ENCODE measurements around the gene BIN1.

Gene BIN1

DNA sequence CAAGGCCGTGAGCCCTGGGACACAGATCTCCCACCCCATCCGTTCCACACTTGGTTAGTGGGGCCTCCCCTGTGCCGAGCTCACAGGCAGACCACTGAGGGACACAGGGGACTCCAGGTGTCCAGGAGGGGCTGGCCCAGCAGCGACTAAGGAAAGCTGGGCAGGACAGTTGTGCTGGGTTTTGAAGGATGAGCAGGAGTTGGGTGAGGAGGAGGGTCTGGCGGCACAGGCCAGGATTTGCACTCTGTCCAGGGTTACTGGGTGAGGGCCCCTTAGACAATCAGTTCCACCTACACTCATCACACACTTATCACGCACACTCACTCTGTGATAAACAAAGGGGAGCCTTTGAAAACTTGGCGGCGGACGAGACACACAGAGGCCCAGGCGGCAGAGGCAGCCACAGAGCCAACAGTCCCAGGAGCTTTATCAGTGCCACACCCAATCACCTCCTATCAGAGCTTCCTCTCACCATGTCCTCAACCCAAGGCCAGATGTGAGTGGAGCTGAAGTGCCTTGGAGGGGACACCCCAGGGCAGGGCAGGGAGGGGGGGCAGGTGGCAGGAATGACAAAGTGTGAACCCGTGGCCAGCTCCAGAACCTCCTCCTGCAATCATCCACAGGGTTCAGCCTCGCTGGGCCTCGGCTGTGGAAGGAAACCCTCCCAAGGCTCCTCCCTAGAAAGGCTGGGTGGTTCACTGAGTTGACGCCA is 26.6 kb downstream of the BIN1 start:
- ATAC-seq (peak; percentile 66), DNase-seq (peak; percentile 33 to 79)
- H3K9me3 Mint-ChIP-seq = no peaks in the 10 kb centered on the region
- peaks cover 96% of the 10 kb centered on the region for H3K4me1 Mint-ChIP-seq
- peak overlapping the region; percentile 94 to 97 for H3K27ac Mint-ChIP-seq
- H3K27me3 Mint-ChIP-seq = no peaks in the 10 kb centered on the region
- H3K4me3 Mint-ChIP-seq = peak overlapping the region; percentile 91 to 96

DNA sequence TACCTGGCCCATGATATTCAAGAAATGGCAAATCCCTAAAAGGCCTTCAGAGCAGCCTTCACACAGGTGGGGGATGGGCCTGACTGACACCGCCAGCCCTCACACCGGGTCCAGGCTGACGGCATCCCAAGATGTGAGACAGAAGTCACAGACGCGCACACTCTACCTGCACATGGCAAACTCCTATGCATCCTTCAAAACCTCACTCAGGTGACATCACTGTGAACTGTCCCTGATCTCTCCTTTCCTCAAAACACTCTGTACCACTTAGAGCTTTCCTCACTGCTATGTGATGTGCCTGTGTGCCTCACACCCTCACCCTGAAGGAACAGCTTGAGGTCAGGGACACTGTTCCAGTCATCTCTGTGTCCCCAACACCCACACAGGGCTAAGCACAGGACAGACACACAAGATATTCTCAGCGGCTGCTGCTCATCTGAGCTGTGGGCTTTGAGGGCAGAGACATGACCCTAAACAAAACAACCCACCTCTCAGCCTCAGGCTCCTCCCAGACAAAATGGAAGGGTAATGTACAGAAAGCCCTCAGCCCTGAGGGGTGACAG is 27.5 kb downstream of the BIN1 start:
- Mint-ChIP-seq H3K27ac (peak overlapping the region; percentile 47 to 87), H3K27me3 (no peaks in the 10 kb centered on the region), H3K4me1 (peaks cover 96% of the 10 kb centered on the region), H3K4me3 (peak overlapping the region; percentile 91 to 96), H3K9me3 (no peaks in the 10 kb centered on the region)
- ATAC-seq (peak; percentile 6), DNase-seq (peak in 1 of 2 donors; percentile 51)

DNA sequence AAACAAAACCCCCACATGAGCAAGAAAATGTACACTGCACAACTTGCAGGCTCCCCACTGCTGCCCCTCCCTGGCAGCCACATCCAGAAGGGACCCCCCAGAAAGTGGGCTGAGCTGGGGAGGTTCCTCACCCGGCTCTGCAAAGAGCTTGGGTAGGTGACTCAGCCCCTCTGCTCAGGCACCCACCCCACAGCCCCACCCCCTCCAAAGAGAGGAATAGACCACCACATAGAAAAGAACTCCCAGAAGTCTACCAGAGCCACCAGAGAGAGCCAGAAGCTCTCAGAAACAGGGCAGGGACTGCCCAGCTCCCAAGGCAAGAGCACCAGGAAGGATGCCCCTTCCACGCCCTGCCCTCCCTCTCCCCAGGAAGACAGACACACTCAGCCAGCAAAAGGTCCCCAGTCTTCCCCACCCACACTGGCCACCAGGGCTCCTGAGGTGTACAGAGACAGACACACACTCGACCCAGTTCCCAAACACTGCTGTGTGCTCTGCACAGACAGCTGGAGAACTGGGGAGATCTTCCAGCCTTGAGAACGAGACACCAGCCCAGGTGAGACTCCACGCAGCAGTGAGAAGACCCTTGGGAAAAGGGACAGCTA is 28.2 kb downstream of the BIN1 start:
- Mint-ChIP-seq H3K4me3 (peak overlapping the region; percentile 91 to 96), H3K4me1 (peaks cover 96% of the 10 kb centered on the region)
- no peak for ATAC-seq

DNA sequence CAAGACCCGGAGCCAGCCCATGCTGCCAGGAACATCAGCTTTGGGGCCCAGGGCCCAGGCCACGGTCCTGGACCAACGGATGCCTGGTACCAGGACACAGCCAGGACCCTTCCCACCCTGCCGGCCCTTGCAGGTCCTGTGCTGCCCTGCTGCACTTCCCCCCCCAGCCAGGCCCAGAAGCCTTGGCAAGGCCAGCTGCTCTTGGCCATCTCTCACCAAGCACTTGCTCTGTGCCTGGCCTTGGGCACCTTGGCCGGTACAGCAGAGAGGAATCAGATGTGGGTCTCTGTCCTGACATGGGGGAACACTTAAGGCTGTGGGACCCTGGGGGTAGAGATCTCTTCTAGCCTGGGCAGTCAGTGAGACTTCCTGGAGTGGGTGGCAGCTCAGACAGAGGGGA is 28.9 kb downstream of the BIN1 start:
- H3K4me3 Mint-ChIP-seq = peak overlapping the region; percentile 25 to 96
- DNase-seq = no peak
- H3K27me3 Mint-ChIP-seq = no peaks in the 10 kb centered on the region
- peak overlapping the region in 1 of 2 donors; percentile 21 for H3K27ac Mint-ChIP-seq
- ATAC-seq = no peak
- H3K4me1 Mint-ChIP-seq = peaks cover 94% of the 10 kb centered on the region
- H3K9me3 Mint-ChIP-seq = no peaks in the 10 kb centered on the region

More for the DNA sequence above, 28.2 kb downstream of the BIN1 start:
- Mint-ChIP-seq H3K27ac (peak overlapping the region in 1 of 2 donors; percentile 87), H3K9me3 (no peaks in the 10 kb centered on the region), H3K27me3 (no peaks in the 10 kb centered on the region)
- DNase-seq = no peak

DNA sequence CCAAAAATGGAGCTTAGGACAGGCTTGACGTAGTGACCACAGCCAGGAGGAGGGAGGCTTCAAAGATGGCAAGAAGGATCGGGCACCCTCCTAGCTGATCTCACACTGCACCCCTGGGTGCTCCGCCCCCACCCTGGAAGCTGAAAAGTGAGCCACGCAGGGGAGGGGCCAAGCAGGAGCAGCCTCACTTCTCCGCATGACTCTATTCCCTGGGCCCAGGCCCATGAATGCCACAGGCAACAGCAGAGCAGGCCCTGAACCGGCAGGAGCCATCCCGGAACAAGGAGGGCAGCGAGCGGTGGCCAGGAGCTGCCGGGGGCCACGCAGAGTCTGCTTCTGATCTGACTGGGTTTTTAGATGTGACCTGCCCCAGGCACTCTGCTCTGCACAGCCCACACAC is 30.0 kb downstream of the BIN1 start:
- H3K4me1 Mint-ChIP-seq = peaks cover 94% of the 10 kb centered on the region
- H3K27ac Mint-ChIP-seq = peak overlapping the region; percentile 21 to 87

DNA sequence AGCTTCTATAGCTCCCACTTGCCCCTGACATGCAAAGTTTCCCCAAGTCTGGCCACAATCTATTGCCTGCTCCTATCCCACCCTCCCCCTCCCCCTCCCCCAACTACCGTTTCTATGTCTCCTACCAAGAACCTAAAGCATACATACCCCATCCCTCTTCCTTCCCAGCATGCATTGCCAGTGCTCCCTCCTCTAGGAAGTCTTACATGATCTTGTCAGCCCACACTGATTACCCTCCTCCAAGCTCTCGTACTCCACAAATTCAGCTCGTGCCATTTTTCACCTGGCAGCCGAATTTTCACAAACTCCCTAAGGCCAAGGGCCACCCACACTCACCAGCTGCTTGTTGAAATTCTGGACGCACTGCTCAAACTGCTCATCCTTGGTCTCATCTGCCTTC is 30.7 kb downstream of the BIN1 start:
- ATAC-seq (no peak), DNase-seq (no peak)
- Mint-ChIP-seq H3K4me1 (peaks cover 90% of the 10 kb centered on the region), H3K27ac (peak overlapping the region; percentile 78 to 85), H3K4me3 (no peak overlapping the region), H3K9me3 (no peaks in the 10 kb centered on the region), H3K27me3 (no peaks in the 10 kb centered on the region)

More for the DNA sequence above, 30.0 kb downstream of the BIN1 start:
- ATAC-seq (no peak), DNase-seq (no peak)
- Mint-ChIP-seq H3K27me3 (no peaks in the 10 kb centered on the region), H3K4me3 (peak overlapping the region in 1 of 2 donors; percentile 12), H3K9me3 (no peaks in the 10 kb centered on the region)

DNA sequence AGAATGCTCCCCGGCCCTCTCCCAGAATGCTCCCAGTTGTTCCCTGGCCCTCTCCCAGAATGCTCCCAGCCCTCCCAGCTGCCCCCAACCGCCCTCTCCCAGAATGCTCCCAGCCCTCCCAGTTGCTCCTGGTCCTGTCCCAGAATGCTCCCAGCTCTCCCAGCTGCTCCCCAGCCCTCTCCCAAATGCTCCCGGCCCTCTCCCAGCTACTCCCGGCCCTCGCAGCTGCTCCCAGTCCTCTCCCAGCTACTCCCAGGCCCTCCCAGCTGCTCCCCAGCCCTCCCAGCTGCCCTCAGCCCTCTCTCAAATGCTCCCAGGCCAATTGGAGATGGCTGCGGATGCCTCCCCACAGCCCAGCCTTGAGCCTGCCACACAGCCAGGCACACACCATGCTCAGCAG is 31.1 kb downstream of the BIN1 start:
- Mint-ChIP-seq H3K4me1 (peaks cover 88% of the 10 kb centered on the region), H3K27ac (peak overlapping the region; percentile 78 to 85), H3K4me3 (no peak overlapping the region), H3K27me3 (no peaks in the 10 kb centered on the region), H3K9me3 (no peaks in the 10 kb centered on the region)
- ATAC-seq (no peak), DNase-seq (no peak)

DNA sequence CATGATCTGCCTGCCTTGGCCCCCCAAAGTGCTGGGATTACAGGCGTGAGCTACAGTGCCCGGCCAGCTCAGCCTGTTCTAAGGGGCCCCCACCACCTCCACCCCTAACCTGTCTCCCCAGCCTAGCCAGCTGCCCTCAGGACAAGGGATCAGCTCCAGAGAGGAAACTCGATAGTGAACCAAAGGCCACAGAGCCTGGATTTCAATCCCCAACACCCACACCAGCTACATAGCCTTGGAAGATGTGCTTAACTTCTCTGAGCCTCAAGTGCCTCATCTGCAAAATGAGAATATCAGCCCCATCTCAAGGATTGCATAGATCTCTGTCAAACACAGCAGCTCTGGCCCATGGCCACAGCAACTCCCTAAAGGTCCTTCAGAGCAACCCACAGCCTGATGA is 32.0 kb downstream of the BIN1 start:
- DNase-seq (no peak), ATAC-seq (no peak)
- peaks cover 89% of the 10 kb centered on the region for H3K4me1 Mint-ChIP-seq
- peak overlapping the region; percentile 48 to 73 for H3K27ac Mint-ChIP-seq
- H3K27me3 Mint-ChIP-seq = no peaks in the 10 kb centered on the region
- H3K4me3 Mint-ChIP-seq = no peak overlapping the region
- no peaks in the 10 kb centered on the region for H3K9me3 Mint-ChIP-seq

DNA sequence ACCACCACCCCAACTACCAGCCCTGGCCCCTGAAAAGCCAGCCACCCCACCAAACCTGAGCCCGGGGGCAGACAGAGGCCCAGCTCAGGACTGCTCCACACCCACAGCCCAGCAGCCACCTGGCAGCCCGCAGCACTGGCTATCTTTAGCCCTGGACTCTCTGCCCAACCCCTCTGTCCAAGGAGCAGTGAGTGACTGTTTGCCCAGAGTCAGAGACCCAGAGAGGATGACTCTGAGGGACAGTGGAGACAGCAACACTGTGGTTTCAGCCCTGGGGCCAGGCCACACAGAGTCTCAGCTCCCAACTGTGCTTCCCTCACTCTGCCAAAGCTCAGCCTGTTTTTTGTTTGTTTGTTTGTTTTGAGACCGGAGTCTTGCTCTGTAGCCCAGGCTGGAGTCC is 32.6 kb downstream of the BIN1 start:
- Mint-ChIP-seq H3K9me3 (no peaks in the 10 kb centered on the region), H3K4me3 (no peak overlapping the region), H3K27ac (peak overlapping the region; percentile 80 to 93), H3K4me1 (peaks cover 89% of the 10 kb centered on the region), H3K27me3 (no peaks in the 10 kb centered on the region)
- DNase-seq (no peak), ATAC-seq (no peak)

DNA sequence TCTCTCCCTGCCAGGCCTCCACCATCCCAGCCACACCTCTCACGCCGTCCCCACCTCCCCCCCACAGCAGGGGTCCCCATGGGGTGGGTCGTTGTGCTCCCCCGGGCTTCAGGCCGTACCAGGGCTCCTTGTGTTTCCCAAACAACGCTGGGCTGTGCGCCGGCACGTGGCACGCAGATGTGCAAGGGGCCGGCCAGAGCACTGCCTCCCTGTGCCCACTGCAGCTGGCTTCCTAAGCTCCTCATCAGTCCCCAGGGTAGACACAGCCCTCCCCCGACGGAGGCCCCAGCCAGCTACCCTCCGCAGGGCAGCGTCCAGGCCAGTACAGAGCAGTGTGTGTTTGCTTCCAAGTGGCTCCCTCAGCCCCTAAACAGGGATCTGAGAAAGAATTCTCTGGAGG is 34.0 kb downstream of the BIN1 start:
- peaks cover 86% of the 10 kb centered on the region for H3K4me1 Mint-ChIP-seq
- DNase-seq (no peak), ATAC-seq (no peak)
- no peaks in the 10 kb centered on the region for H3K27me3 Mint-ChIP-seq
- no peaks in the 10 kb centered on the region for H3K9me3 Mint-ChIP-seq
- no peak overlapping the region for H3K4me3 Mint-ChIP-seq
- no peak overlapping the region for H3K27ac Mint-ChIP-seq

DNA sequence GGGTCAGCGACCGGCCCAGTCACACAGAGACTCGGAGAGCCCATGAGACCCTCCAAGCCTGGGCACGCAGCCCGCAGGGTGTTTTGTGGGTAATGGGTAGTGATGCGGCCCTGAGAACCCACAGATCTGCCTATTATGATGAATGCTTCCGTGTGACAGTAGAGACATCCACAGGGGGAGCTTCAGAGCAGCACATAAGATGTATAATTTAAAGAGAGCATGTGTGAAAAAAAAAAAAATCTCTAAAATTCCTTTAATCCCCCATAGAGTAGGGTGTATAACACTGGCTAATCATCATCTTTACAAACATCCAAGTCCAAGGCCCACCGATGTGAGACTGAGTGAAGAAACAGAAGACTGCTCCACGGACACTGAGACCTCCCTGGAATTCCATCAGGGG is 34.6 kb downstream of the BIN1 start:
- Mint-ChIP-seq H3K27ac (peak overlapping the region in 1 of 2 donors; percentile 81), H3K27me3 (no peaks in the 10 kb centered on the region), H3K9me3 (no peaks in the 10 kb centered on the region), H3K4me1 (peaks cover 86% of the 10 kb centered on the region), H3K4me3 (no peak overlapping the region)
- DNase-seq = no peak
- ATAC-seq = no peak

DNA sequence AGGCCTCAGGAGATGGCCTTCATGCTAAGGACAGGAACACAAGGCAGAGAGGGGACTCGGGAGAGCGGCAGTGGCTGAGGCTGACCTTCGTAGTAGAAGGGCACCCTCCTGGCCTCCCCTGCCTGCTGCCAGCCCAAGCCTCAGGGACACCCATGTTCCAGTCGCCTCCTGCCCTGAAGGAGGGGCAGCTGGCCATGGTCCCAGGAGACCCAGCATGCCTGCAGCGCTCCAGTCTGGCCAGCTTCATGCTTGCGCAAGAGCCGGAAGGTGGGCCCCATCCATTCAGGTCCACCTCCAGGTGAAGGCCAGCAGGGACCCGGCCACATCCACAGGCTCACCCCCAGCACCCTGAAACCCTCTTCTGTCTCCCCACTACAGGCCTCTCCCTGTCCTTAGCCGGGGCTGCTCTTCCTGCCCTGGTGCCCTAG is 35.0 kb downstream of the BIN1 start:
- H3K9me3 Mint-ChIP-seq = no peaks in the 10 kb centered on the region

DNA sequence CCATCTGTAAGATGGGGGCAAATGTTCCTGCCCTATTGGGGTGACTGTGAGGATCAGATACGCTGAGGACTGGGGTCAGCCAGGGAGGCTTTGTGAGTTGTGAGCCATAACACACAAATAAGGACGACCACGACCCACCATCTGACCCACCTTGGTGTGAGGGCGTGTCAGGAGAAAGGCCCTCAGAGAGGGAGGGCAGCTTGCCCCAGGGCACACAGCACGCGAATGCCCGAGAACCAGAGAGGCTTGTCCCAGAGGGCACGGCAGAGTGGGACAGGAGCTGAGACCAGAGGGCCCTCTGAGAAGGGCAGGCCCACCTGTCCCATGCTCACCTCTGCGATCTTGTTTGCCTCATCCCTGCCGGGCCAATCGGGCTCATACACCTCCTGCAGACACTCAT is 36.7 kb downstream of the BIN1 start:
- DNase-seq = no peak
- no peak overlapping the region for H3K4me3 Mint-ChIP-seq
- no peaks in the 10 kb centered on the region for H3K27me3 Mint-ChIP-seq
- peak overlapping the region in 1 of 2 donors; percentile 93 for H3K27ac Mint-ChIP-seq
- no peak for ATAC-seq
- peaks cover 84% of the 10 kb centered on the region for H3K4me1 Mint-ChIP-seq
- H3K9me3 Mint-ChIP-seq = no peaks in the 10 kb centered on the region

More for the DNA sequence above, 35.0 kb downstream of the BIN1 start:
- ATAC-seq (no peak), DNase-seq (no peak)
- H3K4me1 Mint-ChIP-seq = peaks cover 83% of the 10 kb centered on the region
- no peak overlapping the region for H3K4me3 Mint-ChIP-seq
- no peaks in the 10 kb centered on the region for H3K27me3 Mint-ChIP-seq
- H3K27ac Mint-ChIP-seq = peak overlapping the region in 1 of 2 donors; percentile 81

DNA sequence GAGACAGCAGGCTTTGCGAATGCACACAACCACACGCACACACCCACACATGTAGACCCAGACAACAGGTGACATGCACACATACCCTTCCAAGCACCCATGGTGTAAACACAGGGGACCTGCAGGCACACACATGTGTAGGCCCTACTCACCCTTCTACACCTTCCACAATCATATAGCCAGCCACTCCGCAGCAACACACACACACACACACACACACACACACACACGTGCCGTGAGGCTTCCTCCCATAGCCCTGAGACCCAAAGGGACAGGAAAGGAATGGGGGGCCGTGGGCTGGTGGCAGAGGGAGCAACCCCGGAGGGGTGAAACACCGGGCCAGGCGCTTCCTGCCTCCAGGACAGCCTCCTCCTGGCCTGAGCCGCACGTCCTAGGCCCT is 37.4 kb downstream of the BIN1 start:
- H3K4me1 Mint-ChIP-seq = peaks cover 84% of the 10 kb centered on the region
- DNase-seq (no peak), ATAC-seq (no peak)
- H3K4me3 Mint-ChIP-seq = no peak overlapping the region
- peak overlapping the region; percentile 87 to 93 for H3K27ac Mint-ChIP-seq
- no peaks in the 10 kb centered on the region for H3K27me3 Mint-ChIP-seq
- H3K9me3 Mint-ChIP-seq = no peaks in the 10 kb centered on the region

DNA sequence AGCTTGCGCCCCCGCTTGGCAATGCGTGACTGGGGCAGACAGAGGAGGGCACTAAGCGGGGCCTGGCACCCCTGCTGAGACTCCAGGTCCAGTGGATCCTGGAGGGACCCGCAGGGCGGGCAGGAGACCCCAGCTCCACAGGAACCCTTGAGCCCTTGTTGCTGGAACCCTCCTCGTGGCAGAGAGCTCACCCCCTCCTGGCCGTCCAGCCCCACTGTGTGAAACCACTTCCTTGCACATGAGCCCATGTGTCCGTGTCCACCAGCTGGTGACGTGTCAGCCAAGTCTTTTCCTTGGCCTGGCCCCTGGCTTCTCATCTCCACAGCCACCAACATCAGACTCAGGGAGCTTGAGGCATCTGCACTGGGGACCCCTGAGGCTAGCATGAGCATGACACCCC is 38.0 kb downstream of the BIN1 start:
- Mint-ChIP-seq H3K27ac (no peak overlapping the region), H3K4me1 (peaks cover 84% of the 10 kb centered on the region), H3K4me3 (no peak overlapping the region), H3K9me3 (no peaks in the 10 kb centered on the region), H3K27me3 (no peaks in the 10 kb centered on the region)
- ATAC-seq = no peak
- no peak for DNase-seq

DNA sequence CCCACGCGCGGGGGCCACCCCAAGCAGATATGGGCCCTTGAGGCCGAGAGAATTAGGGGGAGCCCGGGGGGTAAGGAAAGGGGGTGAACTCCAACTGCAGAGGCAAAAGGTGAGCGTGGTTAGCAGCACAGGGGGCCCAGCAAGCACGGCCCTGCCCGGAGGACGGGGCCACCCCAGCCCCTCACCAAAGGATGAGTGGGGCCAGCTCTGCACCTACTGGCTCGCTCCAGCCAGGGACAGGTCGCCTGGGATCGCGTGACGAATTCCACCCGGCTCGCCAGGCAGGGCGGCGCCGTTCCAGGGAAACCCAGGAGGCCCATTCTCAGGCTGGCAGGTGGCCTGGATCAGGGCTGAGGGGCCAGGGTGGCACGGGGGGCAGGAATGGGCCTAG is 38.6 kb downstream of the BIN1 start:
- Mint-ChIP-seq H3K4me3 (no peak overlapping the region), H3K4me1 (peaks cover 81% of the 10 kb centered on the region), H3K9me3 (no peaks in the 10 kb centered on the region), H3K27me3 (no peaks in the 10 kb centered on the region), H3K27ac (peak overlapping the region in 1 of 2 donors; percentile 22)
- DNase-seq (no peak), ATAC-seq (peak; percentile 3)

Measured in stimulated activated naive CD8-positive, alpha-beta T cell treated with anti-CD3 and anti-CD28 coated beads, Interleukin-15, amount 100 ng/mL, for 72 hours (primary cell).